Measurements from ENCODE around the gene TLCD4. TPM values are rescaled to one million over a fixed set of nuclear protein-coding genes. Genes with fewer than 3 reads are reported as not detected.

Gene TLCD4
- total and polyA plus RNA-seq, 2 of the 13 experiments (the other 11 are each of a cell fraction or from before 2014, with no cell fraction given): 4.7 to 14.5 TPM

DNA sequence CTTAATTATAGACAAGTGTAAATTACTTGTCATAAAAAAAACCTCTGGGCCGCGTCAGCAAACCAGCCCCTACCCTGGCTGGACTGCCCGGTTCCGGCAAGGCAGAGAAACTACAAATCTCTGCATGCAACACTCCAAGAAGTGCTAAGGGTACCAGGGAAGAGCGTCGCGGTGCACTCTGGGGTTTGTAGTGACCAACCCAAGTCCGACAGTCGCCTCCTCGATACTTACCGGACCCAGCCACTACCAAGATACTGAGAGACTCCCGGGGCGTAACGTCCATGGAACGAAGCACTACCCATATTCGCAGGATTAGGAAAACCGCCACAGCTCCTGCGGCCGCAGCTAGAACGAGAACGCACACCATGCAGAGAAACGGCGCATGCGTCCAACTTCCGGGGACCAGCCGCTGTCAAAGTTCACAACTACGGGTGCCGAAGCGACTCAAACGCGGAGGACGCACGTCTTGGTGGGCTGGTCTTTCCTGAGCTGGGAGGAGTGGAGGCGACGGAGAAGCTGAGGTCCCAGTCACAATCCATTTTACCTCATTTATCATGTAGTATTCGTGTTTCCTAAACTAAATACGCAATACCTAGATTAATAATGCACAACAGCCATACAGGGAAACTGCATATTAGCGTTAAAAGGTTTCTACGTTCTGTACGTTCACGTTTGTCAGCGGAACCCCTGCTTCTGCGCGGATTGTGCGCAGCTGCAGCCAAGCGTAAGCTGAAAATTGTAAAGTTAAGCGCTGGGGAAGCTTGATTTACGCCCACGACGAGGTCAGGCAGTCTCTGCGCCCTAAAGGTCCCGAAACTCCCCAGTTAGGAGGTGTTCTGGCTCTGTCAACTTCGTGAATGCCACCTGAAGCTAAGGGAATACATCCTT lies 44.4 kb upstream of the TLCD4 start, which contains the start of gene ALG14 (continued):
- 0 out of 2 replicates have a peak, but pooled peaks have one; percentile 44 for TF ChIP-seq MAZ (IDR thresholded peaks at IDR 0.05; ENCODE audit: borderline replicate concordance, low read depth, low read length)
- no peak for TF ChIP-seq MAZ (CRISPR knock-in tag; IDR thresholded peaks at IDR 0.05; ENCODE audit: low read depth)
- no peak for TF ChIP-seq SRF (IDR thresholded peaks at IDR 0.05; ENCODE audit: low read depth, low read length)
- TF ChIP-seq ZNF136 (CRISPR knock-in tag; IDR thresholded peaks at IDR 0.05; ENCODE audit: low read depth): no peak
- TF ChIP-seq, protein P1, sequence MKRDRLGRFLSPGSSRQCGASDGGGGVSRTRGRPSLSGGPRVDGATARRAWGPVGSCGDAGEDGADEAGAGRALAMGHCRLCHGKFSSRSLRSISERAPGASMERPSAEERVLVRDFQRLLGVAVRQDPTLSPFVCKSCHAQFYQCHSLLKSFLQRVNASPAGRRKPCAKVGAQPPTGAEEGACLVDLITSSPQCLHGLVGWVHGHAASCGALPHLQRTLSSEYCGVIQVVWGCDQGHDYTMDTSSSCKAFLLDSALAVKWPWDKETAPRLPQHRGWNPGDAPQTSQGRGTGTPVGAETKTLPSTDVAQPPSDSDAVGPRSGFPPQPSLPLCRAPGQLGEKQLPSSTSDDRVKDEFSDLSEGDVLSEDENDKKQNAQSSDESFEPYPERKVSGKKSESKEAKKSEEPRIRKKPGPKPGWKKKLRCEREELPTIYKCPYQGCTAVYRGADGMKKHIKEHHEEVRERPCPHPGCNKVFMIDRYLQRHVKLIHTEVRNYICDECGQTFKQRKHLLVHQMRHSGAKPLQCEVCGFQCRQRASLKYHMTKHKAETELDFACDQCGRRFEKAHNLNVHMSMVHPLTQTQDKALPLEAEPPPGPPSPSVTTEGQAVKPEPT (CRISPR knock-in tag; IDR thresholded peaks at IDR 0.05; ENCODE audit: low read depth): no peak
- peak; percentile 71; the same call in 1 of the 2 replicates for TF ChIP-seq REPIN1 (CRISPR knock-in tag; IDR thresholded peaks at IDR 0.05; ENCODE audit: borderline replicate concordance, low read depth)
- TF ChIP-seq, protein P2, sequence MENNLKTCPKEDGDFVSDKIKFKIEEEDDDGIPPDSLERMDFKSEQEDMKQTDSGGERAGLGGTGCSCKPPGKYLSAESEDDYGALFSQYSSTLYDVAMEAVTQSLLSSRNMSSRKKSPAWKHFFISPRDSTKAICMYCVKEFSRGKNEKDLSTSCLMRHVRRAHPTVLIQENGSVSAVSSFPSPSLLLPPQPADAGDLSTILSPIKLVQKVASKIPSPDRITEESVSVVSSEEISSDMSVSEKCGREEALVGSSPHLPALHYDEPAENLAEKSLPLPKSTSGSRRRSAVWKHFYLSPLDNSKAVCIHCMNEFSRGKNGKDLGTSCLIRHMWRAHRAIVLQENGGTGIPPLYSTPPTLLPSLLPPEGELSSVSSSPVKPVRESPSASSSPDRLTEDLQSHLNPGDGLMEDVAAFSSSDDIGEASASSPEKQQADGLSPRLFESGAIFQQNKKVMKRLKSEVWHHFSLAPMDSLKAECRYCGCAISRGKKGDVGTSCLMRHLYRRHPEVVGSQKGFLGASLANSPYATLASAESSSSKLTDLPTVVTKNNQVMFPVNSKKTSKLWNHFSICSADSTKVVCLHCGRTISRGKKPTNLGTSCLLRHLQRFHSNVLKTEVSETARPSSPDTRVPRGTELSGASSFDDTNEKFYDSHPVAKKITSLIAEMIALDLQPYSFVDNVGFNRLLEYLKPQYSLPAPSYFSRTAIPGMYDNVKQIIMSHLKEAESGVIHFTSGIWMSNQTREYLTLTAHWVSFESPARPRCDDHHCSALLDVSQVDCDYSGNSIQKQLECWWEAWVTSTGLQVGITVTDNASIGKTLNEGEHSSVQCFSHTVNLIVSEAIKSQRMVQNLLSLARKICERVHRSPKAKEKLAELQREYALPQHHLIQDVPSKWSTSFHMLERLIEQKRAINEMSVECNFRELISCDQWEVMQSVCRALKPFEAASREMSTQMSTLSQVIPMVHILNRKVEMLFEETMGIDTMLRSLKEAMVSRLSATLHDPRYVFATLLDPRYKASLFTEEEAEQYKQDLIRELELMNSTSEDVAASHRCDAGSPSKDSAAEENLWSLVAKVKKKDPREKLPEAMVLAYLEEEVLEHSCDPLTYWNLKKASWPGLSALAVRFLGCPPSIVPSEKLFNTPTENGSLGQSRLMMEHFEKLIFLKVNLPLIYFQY (CRISPR knock-in tag; IDR thresholded peaks at IDR 0.05; ENCODE audit: borderline replicate concordance): peak; percentile 64; the same call in 1 of the 2 replicates
- TF ChIP-seq, protein P3, sequence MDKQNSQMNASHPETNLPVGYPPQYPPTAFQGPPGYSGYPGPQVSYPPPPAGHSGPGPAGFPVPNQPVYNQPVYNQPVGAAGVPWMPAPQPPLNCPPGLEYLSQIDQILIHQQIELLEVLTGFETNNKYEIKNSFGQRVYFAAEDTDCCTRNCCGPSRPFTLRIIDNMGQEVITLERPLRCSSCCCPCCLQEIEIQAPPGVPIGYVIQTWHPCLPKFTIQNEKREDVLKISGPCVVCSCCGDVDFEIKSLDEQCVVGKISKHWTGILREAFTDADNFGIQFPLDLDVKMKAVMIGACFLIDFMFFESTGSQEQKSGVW (CRISPR knock-in tag; IDR thresholded peaks at IDR 0.05; ENCODE audit: borderline replicate concordance): no peak
- TF ChIP-seq TOE1 (CRISPR knock-in tag; IDR thresholded peaks at IDR 0.05): no peak
- TF ChIP-seq, protein P4, sequence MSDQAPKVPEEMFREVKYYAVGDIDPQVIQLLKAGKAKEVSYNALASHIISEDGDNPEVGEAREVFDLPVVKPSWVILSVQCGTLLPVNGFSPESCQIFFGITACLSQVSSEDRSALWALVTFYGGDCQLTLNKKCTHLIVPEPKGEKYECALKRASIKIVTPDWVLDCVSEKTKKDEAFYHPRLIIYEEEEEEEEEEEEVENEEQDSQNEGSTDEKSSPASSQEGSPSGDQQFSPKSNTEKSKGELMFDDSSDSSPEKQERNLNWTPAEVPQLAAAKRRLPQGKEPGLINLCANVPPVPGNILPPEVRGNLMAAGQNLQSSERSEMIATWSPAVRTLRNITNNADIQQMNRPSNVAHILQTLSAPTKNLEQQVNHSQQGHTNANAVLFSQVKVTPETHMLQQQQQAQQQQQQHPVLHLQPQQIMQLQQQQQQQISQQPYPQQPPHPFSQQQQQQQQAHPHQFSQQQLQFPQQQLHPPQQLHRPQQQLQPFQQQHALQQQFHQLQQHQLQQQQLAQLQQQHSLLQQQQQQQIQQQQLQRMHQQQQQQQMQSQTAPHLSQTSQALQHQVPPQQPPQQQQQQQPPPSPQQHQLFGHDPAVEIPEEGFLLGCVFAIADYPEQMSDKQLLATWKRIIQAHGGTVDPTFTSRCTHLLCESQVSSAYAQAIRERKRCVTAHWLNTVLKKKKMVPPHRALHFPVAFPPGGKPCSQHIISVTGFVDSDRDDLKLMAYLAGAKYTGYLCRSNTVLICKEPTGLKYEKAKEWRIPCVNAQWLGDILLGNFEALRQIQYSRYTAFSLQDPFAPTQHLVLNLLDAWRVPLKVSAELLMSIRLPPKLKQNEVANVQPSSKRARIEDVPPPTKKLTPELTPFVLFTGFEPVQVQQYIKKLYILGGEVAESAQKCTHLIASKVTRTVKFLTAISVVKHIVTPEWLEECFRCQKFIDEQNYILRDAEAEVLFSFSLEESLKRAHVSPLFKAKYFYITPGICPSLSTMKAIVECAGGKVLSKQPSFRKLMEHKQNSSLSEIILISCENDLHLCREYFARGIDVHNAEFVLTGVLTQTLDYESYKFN (CRISPR knock-in tag; conservative IDR thresholded peaks at IDR 0.05): peak; percentile 50
- TF ChIP-seq ZIK1 (CRISPR knock-in tag; IDR thresholded peaks at IDR 0.05; ENCODE audit: borderline replicate concordance, low read depth): 0 out of 2 replicates have a peak, but pooled peaks have one; percentile 64
- no peak for TF ChIP-seq SP2 (CRISPR knock-in tag; IDR thresholded peaks at IDR 0.05)
- TF ChIP-seq ATRX (CRISPR knock-in tag; IDR thresholded peaks at IDR 0.05; ENCODE audit: borderline replicate concordance): no peak
- TF ChIP-seq, protein P5, sequence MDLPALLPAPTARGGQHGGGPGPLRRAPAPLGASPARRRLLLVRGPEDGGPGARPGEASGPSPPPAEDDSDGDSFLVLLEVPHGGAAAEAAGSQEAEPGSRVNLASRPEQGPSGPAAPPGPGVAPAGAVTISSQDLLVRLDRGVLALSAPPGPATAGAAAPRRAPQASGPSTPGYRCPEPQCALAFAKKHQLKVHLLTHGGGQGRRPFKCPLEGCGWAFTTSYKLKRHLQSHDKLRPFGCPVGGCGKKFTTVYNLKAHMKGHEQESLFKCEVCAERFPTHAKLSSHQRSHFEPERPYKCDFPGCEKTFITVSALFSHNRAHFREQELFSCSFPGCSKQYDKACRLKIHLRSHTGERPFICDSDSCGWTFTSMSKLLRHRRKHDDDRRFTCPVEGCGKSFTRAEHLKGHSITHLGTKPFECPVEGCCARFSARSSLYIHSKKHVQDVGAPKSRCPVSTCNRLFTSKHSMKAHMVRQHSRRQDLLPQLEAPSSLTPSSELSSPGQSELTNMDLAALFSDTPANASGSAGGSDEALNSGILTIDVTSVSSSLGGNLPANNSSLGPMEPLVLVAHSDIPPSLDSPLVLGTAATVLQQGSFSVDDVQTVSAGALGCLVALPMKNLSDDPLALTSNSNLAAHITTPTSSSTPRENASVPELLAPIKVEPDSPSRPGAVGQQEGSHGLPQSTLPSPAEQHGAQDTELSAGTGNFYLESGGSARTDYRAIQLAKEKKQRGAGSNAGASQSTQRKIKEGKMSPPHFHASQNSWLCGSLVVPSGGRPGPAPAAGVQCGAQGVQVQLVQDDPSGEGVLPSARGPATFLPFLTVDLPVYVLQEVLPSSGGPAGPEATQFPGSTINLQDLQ (CRISPR knock-in tag; IDR thresholded peaks at IDR 0.05): no peak
